HFF-Myc (cell line): Measurements from ENCODE around the gene TLK1.

Experiments used
- DNase-seq: peaks from one replicate; pipeline ENCODE4 v3.0.0-alpha.2; 2011; ENCODE audit warnings: low read depth; ENCODE audit errors: extremely low read depth
- H3K4me3 ChIP-seq: replicated peaks from 2 replicates; pipeline ENCODE4 v1.5.1; 2011; ENCODE audit warnings: low read depth, mild to moderate bottlenecking, control low read depth, low read length
- TF ChIP-seq, protein P1 (sequence below): IDR thresholded peaks from 2 replicates; pipeline ENCODE4 v1.5.1; 2012; ENCODE audit warnings: mild to moderate bottlenecking, low read depth, low read length, control low read depth; ENCODE audit errors: missing control alignments

Gene TLK1

DNA sequence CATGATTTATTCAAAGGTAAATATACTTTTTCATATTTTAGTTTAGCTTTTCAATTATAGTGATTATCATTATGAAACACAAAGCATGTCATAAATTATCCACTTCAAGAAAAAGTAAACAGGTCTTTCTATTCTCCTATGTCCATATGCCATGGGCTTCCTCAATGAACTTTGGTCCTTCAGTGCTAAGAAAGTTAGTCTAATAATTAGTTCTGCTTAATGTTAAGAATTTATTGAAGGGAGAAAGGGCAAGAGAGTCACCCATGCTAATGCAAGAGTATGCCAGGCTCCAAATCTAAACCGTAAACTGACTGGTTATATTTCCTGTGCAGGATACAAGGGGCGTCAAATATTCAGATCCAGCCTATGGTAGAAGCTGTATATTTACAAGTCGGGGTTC is 135.5 kb downstream of the TLK1 start:
- DNase-seq: no peak
- TF ChIP-seq, protein P1, sequence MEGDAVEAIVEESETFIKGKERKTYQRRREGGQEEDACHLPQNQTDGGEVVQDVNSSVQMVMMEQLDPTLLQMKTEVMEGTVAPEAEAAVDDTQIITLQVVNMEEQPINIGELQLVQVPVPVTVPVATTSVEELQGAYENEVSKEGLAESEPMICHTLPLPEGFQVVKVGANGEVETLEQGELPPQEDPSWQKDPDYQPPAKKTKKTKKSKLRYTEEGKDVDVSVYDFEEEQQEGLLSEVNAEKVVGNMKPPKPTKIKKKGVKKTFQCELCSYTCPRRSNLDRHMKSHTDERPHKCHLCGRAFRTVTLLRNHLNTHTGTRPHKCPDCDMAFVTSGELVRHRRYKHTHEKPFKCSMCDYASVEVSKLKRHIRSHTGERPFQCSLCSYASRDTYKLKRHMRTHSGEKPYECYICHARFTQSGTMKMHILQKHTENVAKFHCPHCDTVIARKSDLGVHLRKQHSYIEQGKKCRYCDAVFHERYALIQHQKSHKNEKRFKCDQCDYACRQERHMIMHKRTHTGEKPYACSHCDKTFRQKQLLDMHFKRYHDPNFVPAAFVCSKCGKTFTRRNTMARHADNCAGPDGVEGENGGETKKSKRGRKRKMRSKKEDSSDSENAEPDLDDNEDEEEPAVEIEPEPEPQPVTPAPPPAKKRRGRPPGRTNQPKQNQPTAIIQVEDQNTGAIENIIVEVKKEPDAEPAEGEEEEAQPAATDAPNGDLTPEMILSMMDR: no peak
- H3K4me3 ChIP-seq: no peak overlapping the region

DNA sequence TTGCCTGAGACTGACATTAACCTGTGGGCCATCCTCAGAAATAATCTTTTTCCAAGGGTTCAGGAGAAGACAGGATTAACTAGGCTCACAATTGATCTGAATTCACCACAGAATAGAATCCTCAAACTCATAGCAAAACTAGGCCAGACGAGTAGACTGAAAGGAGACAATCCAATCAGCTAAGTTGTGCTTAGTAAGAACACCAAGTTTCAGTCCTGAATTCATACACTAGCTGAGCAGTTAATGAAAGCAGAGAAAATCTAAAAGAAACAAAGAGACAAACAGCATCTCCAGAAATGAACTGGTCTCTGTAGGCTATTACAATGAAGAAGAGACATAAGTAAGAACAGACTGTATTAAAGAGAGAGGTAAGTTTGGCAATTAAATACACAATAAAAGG is 142.2 kb downstream of the TLK1 start:
- TF ChIP-seq, protein P1: no peak
- H3K4me3 ChIP-seq: no peak overlapping the region
- DNase-seq: no peak

DNA sequence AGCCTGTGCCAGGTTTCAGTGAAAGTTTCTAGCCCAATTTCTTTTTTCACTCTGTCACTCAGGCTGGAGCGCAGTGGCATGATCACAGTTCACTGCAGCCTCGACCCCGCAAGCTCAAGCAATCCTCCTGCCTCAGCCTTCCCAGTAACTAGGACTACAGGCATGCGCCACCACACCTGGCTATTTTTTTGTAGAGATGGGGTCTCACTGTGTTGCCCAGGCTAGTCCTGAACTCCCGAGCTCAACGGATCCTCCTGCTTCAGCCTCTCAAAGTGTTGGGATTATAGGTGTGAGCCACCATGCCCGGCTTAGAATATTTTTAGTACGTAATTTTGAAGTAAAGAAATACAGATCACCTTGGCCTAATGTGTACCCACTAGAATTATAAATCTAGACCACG is 144.6 kb downstream of the TLK1 start:
- no peak overlapping the region for H3K4me3 ChIP-seq
- TF ChIP-seq, protein P1: no peak
- no peak for DNase-seq

DNA sequence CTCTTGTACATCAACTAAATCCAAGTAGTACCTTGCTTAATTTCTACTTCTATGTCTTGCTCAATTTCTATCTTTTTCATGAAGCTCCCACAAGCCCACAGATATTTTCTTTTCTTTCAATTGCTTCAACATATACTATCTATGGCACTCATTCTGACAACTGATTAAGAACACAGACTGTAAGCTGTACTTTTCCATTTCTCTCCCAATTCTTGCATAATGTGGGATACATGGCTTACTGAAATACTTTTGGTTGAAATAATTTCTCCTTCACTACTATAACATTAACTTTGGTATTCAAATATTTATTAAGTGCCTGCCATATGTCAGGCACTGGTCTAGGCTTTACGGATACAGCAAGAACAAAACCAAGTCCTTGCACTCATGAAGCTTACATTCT is 146.8 kb downstream of the TLK1 start:
- DNase-seq: no peak
- H3K4me3 ChIP-seq: no peak overlapping the region
- TF ChIP-seq, protein P1: no peak

DNA sequence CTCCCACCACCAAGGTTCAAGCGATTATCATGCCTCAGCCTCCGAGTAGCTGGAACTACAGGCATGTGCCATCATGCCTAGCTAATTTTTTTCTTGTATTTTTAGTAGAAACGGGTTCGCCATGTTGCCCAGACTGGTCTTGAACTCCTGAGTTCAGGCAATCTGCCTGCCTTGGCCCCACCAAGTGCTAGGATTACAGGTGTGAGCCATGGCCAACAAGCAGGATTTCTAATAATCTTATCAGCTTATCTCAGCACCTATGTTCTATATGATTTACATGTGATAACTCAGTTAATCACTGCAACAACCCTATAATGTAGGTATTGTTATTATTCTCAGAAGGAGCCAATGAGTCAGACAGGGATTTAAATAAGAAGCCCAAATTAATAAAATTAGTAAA is 151.3 kb downstream of the TLK1 start:
- TF ChIP-seq, protein P1: no peak
- DNase-seq: no peak
- H3K4me3 ChIP-seq: no peak overlapping the region

DNA sequence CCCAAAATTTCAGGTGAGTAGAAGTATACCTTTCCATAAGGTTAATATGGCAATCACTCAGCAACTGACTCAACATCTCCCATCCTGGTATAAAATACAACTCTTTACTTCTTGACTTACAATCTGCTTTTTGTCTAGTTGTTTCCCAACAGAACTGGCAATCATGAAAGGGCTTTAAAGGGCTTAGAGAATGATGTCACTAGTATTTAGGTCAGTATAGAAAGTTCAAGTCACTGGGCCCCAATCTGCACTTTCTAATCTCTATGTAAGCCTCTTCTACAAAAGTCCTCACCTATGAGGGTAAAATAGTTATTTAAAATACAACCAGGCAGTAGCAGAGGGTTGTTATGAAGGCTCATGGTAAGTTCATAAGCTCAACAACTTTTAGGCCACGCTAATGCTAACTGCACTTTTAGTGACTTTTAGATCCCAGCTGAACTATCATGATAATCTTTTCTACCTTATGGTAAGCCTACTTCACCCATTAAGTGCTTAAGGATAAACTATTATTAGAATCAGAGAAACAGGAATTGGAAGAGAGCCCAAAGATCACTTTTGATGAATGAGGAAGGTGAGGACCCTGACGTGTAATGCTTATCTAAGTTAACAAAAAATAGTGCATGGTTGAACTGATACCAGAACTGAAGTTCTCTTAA is 152.0 kb downstream of the TLK1 start:
- no peak for DNase-seq
- H3K4me3 ChIP-seq: no peak overlapping the region
- TF ChIP-seq, protein P1: no peak

DNA sequence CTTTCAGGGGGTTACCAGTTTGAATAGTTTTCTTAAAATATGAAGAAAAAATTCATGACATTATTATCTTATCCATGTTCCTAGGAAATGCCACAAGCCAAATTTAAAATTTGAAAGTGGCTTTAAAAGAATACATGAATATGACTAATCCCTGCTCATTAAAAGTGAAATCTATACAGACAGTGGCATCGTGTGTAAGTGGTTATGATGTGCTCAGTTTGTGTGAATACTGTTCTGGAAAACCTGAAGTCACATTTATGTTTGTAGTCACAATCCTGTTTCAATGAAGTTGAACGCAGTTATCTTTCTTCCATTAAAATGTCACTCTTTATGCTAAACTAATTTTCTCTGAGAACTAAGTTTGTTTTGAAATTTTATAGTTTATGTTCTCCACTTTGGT is 155.9 kb downstream of the TLK1 start:
- H3K4me3 ChIP-seq: no peak overlapping the region
- no peak for DNase-seq
- TF ChIP-seq, protein P1: no peak
